Ovary (tissue), 9 donors: ENCODE measurements around the gene NDC80. TPM values are rescaled to one million over a fixed set of nuclear protein-coding genes. Genes with fewer than 3 reads are reported as not detected.

Source experiments
- DNase-seq, 5 donors: peaks; one replicate each; pipeline ENCODE4 v3.0.0-alpha.2; 2019 to 2020
- H3K27ac ChIP-seq, 2 donors: fragments of 200-600 bp; one replicate each; pipeline versions ENCODE4 v1.5.1 to v1.8.0; 2019 to 2022
- H3K27me3 ChIP-seq: fragments of 200-600 bp; one replicate; pipeline ENCODE4 v1.8.0; 2022
- H3K36me3 ChIP-seq: fragments of 200-600 bp; sonication (generic); one replicate; pipeline ENCODE4 v1.5.1; 2019
- H3K4me1 ChIP-seq: one replicate; pipeline ENCODE4 v1.8.1; 2013; ENCODE audit warnings: mild to moderate bottlenecking, moderate library complexity; ENCODE audit not compliant: insufficient read depth
- H3K4me3 ChIP-seq: fragments of 200-600 bp; sonication (generic); one replicate; pipeline ENCODE4 v1.5.1; 2017
- H3K9me3 ChIP-seq, 2 donors: fragments of 200-600 bp in 1 of 2; sonication (generic) in 1 of 2; one replicate each; pipeline versions ENCODE4 v1.5.1 to v1.8.1; 2013 to 2019; ENCODE audit warnings: mild to moderate bottlenecking in 1 of 2, moderate library complexity in 1 of 2
- EP300 ChIP-seq: sonication (generic); formaldehyde crosslinking; IDR thresholded peaks from one replicate; pipeline ENCODE4 v1.6.1; 2017; ENCODE audit warnings: antibody characterized with exemption
- POLR2A ChIP-seq: fragments of 450-650 bp; IDR thresholded peaks from one replicate; pipeline ENCODE4 v1.6.1; 2017; ENCODE audit warnings: antibody characterized with exemption, mild to moderate bottlenecking, moderate library complexity
- WGBS, 3 donors: extraction: QIAGEN DNeasy Blood & Tissue Kit in 1 of 3; methylation state at CpG; one replicate each; pipeline versions ENCODE4 v1.1.5 to v1.1.7; 2013 to 2017; 5-methylcytosine and 5-hydroxymethylcytosine counted together
- intact Hi-C, 4 donors: fragments of 100-400 bp; cut with DNase I; formaldehyde crosslinking; loops; one replicate each; pipeline versions ENCODE4 v1.11.0 to v1.15.1; 2022 to 2023
- polyA plus RNA-seq, 2 donors: library from polyadenylated mRNA; stranded (reverse); fragments of 200-250 nt in 1 of 2; fragments of 350-450 nt in 1 of 2; fragmentation: Illumina TruSeq in 1 of 2; extraction: RNeasy Lipid Tissue Mini Kit (QIAGEN cat#74804) in 1 of 2; gene quantifications; one replicate each; pipeline ENCODE4 v1.2.3, GENCODE V29; 2013 to 2014
- total RNA-seq, 7 donors: library from RNA; depleted of rRNA in 2 of 7; stranded (reverse); fragments of >200 nt in 2 of 7; fragmentation: NEBNext Ultra II Directional in 3 of 7; extraction: Animal tissue kit (Norgen Biotek cat#: 25700) in 3 of 7; gene quantifications; one replicate each; pipeline versions ENCODE4 v1.1.0 to v1.2.4, GENCODE V29; 2016 to 2023
- TF ChIP-seq, protein P1 (sequence below), 3 donors: fragments of 450-650 bp in 2 of 3; fragments of 200-600 bp in 1 of 3; IDR thresholded peaks; one replicate each; pipeline versions ENCODE4 v1.5.1 to v1.8.0; 2016 to 2022; ENCODE audit warnings: antibody characterized with exemption in 3 of 3, mild to moderate bottlenecking in 1 of 3
- donor health status: DM: no; HTN: no; CAD: no; lungs with moderate emphysema.
- donor health status: DM: no; HTN: no; CAD: no.
- donor health status: Bipolar disorder and iron deficiency.
- donor health status: DM: yes; HTN: yes; CAD: no.
- donor health status: DM: no; HTN: no; CAD: no.
- donor health status: DM: yes; HTN: yes; CAD: no.

The NDC80 gene
- total and polyA plus RNA-seq, 9 donors: 0.13 to 2.5 (median 0.36) TPM; not detected in 2

DNA sequence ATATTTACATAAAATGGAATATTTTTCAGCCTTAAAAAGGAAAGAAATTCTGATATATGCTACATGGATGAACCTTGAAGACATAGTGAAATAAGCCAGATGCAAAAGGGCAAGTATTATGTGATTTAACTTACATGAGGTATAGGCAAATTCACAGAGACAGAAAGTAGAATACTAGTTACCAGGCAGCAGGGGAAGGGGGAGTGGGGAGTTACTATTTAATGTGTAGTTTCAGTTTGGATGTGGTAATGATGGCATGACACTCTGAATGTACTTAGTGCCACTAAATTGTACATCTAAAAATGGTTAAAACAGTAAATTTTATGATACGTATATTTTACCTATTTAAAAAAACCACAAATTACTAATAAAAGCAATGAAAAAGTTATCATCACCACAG is 12.1 kb upstream of the NDC80 start:
- TF ChIP-seq POLR2A: no peak
- no peak for TF ChIP-seq EP300
- TF ChIP-seq, protein P1, sequence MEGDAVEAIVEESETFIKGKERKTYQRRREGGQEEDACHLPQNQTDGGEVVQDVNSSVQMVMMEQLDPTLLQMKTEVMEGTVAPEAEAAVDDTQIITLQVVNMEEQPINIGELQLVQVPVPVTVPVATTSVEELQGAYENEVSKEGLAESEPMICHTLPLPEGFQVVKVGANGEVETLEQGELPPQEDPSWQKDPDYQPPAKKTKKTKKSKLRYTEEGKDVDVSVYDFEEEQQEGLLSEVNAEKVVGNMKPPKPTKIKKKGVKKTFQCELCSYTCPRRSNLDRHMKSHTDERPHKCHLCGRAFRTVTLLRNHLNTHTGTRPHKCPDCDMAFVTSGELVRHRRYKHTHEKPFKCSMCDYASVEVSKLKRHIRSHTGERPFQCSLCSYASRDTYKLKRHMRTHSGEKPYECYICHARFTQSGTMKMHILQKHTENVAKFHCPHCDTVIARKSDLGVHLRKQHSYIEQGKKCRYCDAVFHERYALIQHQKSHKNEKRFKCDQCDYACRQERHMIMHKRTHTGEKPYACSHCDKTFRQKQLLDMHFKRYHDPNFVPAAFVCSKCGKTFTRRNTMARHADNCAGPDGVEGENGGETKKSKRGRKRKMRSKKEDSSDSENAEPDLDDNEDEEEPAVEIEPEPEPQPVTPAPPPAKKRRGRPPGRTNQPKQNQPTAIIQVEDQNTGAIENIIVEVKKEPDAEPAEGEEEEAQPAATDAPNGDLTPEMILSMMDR (IDR thresholded peaks at IDR 0.05): no peak
- Histone ChIP-seq H3K4me3 (no peak overlapping the region), H3K9me3 (no peaks in the 10 kb centered on the region), H3K27me3 (no peaks in the 10 kb centered on the region), H3K36me3 (no peaks in the 10 kb centered on the region), H3K27ac (no peak overlapping the region), H3K4me1 (no peaks in the 10 kb centered on the region)
- WGBS, 3 donors: 93 to 96% (median 95%) methylated on average over 1 of the region's 1 CpG
- intact Hi-C loops: no loop called here
- DNase-seq: no peak

DNA sequence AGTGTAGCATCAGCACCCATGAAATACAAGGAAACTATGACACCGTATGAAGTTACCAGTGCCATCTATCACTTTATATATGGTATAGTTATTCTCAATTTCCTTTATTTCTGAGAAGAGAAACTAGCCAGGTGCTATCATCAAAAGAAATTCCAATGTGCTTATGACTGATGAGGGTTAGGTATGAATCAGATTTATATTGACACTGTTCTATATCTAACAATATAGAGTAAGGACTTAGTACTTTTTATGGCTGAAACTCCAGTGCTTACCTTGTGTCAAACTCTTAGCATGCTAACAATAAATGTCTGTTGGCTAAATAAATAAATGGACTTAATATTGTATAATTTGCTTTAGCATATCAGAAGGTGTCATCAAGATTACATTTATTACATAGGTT is 7.0 kb upstream of the NDC80 start:
- no peaks in the 10 kb centered on the region for H3K27me3 ChIP-seq
- no peaks in the 10 kb centered on the region for H3K9me3 ChIP-seq
- no peak for DNase-seq
- no peaks in the 10 kb centered on the region for H3K36me3 ChIP-seq
- intact Hi-C loops: no loop called here
- H3K27ac ChIP-seq: no peak overlapping the region
- TF ChIP-seq, protein P1 (IDR thresholded peaks at IDR 0.05): no peak
- TF ChIP-seq POLR2A (no peak), EP300 (no peak)
- 91 to 97% (median 96%) methylated on average over 1 of the region's 1 CpG for WGBS, 3 donors
- no peak overlapping the region for H3K4me3 ChIP-seq
- H3K4me1 ChIP-seq: no peaks in the 10 kb centered on the region

DNA sequence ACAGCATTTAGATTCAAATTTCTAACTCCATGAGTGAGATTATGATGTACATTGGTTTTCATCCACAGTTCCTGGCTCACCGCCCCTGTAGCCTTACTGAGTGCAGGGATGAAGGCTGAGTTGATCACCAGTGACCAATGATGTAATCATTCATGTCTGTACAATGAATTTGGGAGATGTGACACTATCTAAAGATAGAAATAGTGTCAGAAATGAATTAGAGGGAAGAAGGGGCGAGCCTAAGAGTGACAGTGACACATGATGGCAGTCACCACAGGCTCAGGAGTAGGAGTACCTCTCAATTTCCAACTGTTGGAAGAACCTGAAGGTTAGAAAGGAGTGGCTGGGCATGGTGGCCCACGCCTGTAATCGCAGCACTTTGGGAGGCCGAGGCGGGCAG is 3.2 kb upstream of the NDC80 start:
- no peak for TF ChIP-seq EP300
- TF ChIP-seq POLR2A: no peak
- TF ChIP-seq, protein P1 (IDR thresholded peaks at IDR 0.05): no peak
- Histone ChIP-seq H3K9me3 (no peaks in the 10 kb centered on the region), H3K27me3 (no peaks in the 10 kb centered on the region), H3K4me3 (no peak overlapping the region), H3K36me3 (no peaks in the 10 kb centered on the region), H3K27ac (no peak overlapping the region), H3K4me1 (peaks cover 5% of the 10 kb centered on the region)
- WGBS, 3 donors: 78 to 80% (median 78%) methylated on average over 6 of the region's 6 CpGs
- no peak for DNase-seq
- intact Hi-C loops: no loop called here

DNA sequence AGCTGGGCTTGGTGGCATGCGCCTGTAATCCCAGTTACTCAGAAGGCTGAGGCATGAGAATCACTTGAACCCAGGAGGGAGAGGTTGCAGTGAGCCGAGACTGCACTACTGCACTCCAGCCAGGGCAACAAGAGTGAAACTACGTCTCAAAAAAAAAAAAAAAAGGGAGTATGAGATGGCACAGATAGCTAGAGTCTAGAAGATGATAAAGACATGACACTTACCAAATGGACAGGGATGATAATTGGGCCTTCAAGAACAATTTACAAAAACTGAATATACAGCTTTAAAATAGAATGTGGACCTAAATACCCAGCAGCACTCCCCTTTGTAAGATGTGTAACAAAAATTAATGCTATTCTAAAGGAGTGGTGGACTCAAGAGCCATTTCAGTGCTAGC is 2.8 kb upstream of the NDC80 start:
- Histone ChIP-seq H3K36me3 (no peaks in the 10 kb centered on the region), H3K4me1 (peaks cover 5% of the 10 kb centered on the region), H3K27me3 (no peaks in the 10 kb centered on the region), H3K9me3 (no peaks in the 10 kb centered on the region), H3K27ac (no peak overlapping the region), H3K4me3 (no peak overlapping the region)
- intact Hi-C loops: no loop called here
- TF ChIP-seq POLR2A: no peak
- TF ChIP-seq, protein P1 (IDR thresholded peaks at IDR 0.05): no peak
- TF ChIP-seq EP300: no peak
- DNase-seq: no peak
- 95 to 97% (median 95%) methylated on average over 3 of the region's 3 CpGs for WGBS, 3 donors
